H1 (cell line): ENCODE results near the gene DAPK2. TPM values are rescaled to one million over a fixed set of nuclear protein-coding genes. Genes with fewer than 3 reads are reported as not detected.

ENCODE experiments used
- CTCF ChIA-PET: fragments of 300-600 bp; sonication (Branson Sonifier 250); formaldehyde crosslinking; loops from one replicate; lab custom pipeline; 2021; ENCODE audit not compliant: partially characterized antibody; lab: Charles Lee
- POLR2A ChIA-PET: fragments of 300-600 bp; sonication (Branson Sonifier 250); formaldehyde crosslinking; loops from one replicate; lab custom pipeline; 2021; ENCODE audit warnings: inconsistent platforms; ENCODE audit not compliant: partially characterized antibody; lab: Charles Lee
- DNase-seq, 2 experiments: peaks; one replicate each; pipeline versions ENCODE4 v3.0.0 to v3.0.0-alpha.2; 2010 to 2022; ENCODE audit warnings: low spot score in 2 of 2, low read depth in 1 of 2, mixed read lengths in 1 of 2
- FAIRE-seq: peaks from 2 replicates; lab custom pipeline; 2011; peaks lifted over from hg19 to GRCh38; lab: Jason Lieb, UNC
- H2AFZ ChIP-seq: 2 replicates; pipeline ENCODE4 v1.8.1; 2012; ENCODE audit warnings: low read length, inconsistent platforms
- H2AK5ac ChIP-seq: 2 replicates; pipeline ENCODE4 v1.6.1; 2013; ENCODE audit warnings: low read depth, low read length
- H2BK120ac ChIP-seq: replicated peaks from 2 replicates; pipeline ENCODE3; 2013; ENCODE audit warnings: low read depth, low read length, inconsistent platforms
- H2BK12ac ChIP-seq: 2 replicates; pipeline ENCODE4 v1.6.1; 2013; ENCODE audit warnings: low read depth, low read length
- H2BK15ac ChIP-seq: 2 replicates; pipeline ENCODE4 v1.6.1; 2013; ENCODE audit warnings: low read length
- H2BK20ac ChIP-seq: 2 replicates; pipeline ENCODE4 v1.6.1; 2013; ENCODE audit warnings: low read length
- H2BK5ac ChIP-seq: 2 replicates; pipeline ENCODE4 v1.6.1; 2013; ENCODE audit warnings: low read depth, low read length
- H3K14ac ChIP-seq: 2 replicates; pipeline ENCODE4 v1.6.1; 2013; ENCODE audit warnings: inconsistent platforms; ENCODE audit not compliant: insufficient read length
- H3K18ac ChIP-seq: 2 replicates; pipeline ENCODE4 v1.6.1; 2013; ENCODE audit warnings: low read length; ENCODE audit errors: extremely low read depth
- H3K23ac ChIP-seq: 2 replicates; pipeline ENCODE4 v1.6.1; 2013; ENCODE audit warnings: inconsistent platforms; ENCODE audit not compliant: insufficient read length
- H3K23me2 ChIP-seq: 2 replicates; pipeline ENCODE4 v1.6.1; 2013; ENCODE audit warnings: low read depth, low read length
- H3K27ac ChIP-seq: 2 replicates; pipeline ENCODE4 v1.6.1; 2011; ENCODE audit warnings: low read depth, low read length, inconsistent platforms
- H3K27me3 ChIP-seq, 4 experiments: replicated peaks in 1 of 4; 1 replicate in 1 of 4; 2 replicates in 3 of 4; pipeline versions ENCODE4 v1.6.1 to v1.8.1; 2011 to 2013; ENCODE audit warnings: low read length in 3 of 4, mild to moderate bottlenecking in 3 of 4, inconsistent platforms in 2 of 4, mixed read lengths in 2 of 4, moderate library complexity in 1 of 4; ENCODE audit not compliant: control insufficient read depth in 3 of 4, insufficient read depth in 3 of 4; ENCODE audit errors: extremely low read depth in 1 of 4
- H3K36me3 ChIP-seq, 4 experiments: 2 replicates each; pipeline versions ENCODE4 v1.6.1 to v1.8.1; 2011 to 2013; ENCODE audit warnings: mild to moderate bottlenecking in 4 of 4, low read length in 3 of 4, moderate library complexity in 2 of 4, control low read depth in 1 of 4, inconsistent platforms in 1 of 4; ENCODE audit not compliant: insufficient read depth in 4 of 4, control insufficient read depth in 2 of 4
- H3K4ac ChIP-seq: replicated peaks from 2 replicates; pipeline ENCODE3; 2013; ENCODE audit warnings: low read length, low read depth, mixed read lengths, inconsistent platforms; ENCODE audit not compliant: insufficient read length
- H3K4me1 ChIP-seq, 4 experiments: replicated peaks in 1 of 4; 1 replicate in 1 of 4; 2 replicates in 3 of 4; pipeline versions ENCODE4 v1.6.1 to v1.8.1; 2011 to 2013; ENCODE audit warnings: low read length in 3 of 4, inconsistent platforms in 2 of 4, mixed read lengths in 1 of 4; ENCODE audit not compliant: insufficient read depth in 4 of 4, control insufficient read depth in 3 of 4
- H3K4me2 ChIP-seq, 2 experiments: 2 replicates each; pipeline versions ENCODE4 v1.6.1 to v1.8.1; 2011 to 2013; ENCODE audit warnings: low read depth in 2 of 2, low read length in 2 of 2, control low read depth in 1 of 2, inconsistent platforms in 1 of 2, mild to moderate bottlenecking in 1 of 2; ENCODE audit not compliant: insufficient read depth in 1 of 2
- H3K4me3 ChIP-seq, 4 experiments: fragments of 200-600, 300-600 bp in 1 of 4; sonication (generic), shearing (Covaris generic), sonication (Bioruptor Twin) in 1 of 4; 2 replicates each; pipeline versions ENCODE4 v1.5.1 to v1.8.1; 2011 to 2016; ENCODE audit warnings: low read length in 4 of 4, low read depth in 3 of 4, control low read depth in 2 of 4, inconsistent platforms in 2 of 4, mild to moderate bottlenecking in 2 of 4, mixed read lengths in 1 of 4, moderate library complexity in 1 of 4; ENCODE audit not compliant: insufficient read depth in 2 of 4; ENCODE audit errors: extremely low read depth in 1 of 4
- H3K56ac ChIP-seq: replicated peaks from 2 replicates; pipeline ENCODE3; 2013; ENCODE audit warnings: low read depth, mild to moderate bottlenecking, mixed read lengths, low read length, inconsistent platforms; ENCODE audit not compliant: insufficient read length
- H3K79me1 ChIP-seq: 2 replicates; pipeline ENCODE4 v1.6.1; 2013; ENCODE audit warnings: low read depth, low read length, control low read depth
- H3K79me2 ChIP-seq, 2 experiments: 2 replicates each; pipeline versions ENCODE4 v1.6.1 to v1.8.1; 2012 to 2013; ENCODE audit warnings: low read length in 2 of 2, mild to moderate bottlenecking in 2 of 2, inconsistent platforms in 1 of 2; ENCODE audit not compliant: insufficient read depth in 2 of 2, control insufficient read depth in 1 of 2
- H3K9ac ChIP-seq, 4 experiments: replicated peaks in 1 of 4; 1 replicate in 1 of 4; 2 replicates in 3 of 4; pipeline versions ENCODE4 v1.6.1 to v1.8.1; 2011 to 2013; ENCODE audit warnings: low read depth in 3 of 4, low read length in 3 of 4, control low read depth in 2 of 4, mild to moderate bottlenecking in 2 of 4, moderate library complexity in 2 of 4, inconsistent platforms in 1 of 4; ENCODE audit errors: extremely low read depth in 1 of 4
- H3K9me3 ChIP-seq, 2 experiments: 2 replicates each; pipeline versions ENCODE4 v1.6.1 to v1.8.1; 2012 to 2013; ENCODE audit warnings: mild to moderate bottlenecking in 2 of 2, moderate library complexity in 2 of 2, control low read depth in 1 of 2, inconsistent platforms in 1 of 2, low read depth in 1 of 2, low read length in 1 of 2, mixed read lengths in 1 of 2; ENCODE audit not compliant: insufficient read depth in 2 of 2
- H4K20me1 ChIP-seq, 2 experiments: replicated peaks in 1 of 2; 2 replicates each; pipeline versions ENCODE3 to v1.8.1; 2011 to 2013; ENCODE audit warnings: inconsistent platforms in 2 of 2, low read length in 2 of 2, mild to moderate bottlenecking in 1 of 2; ENCODE audit not compliant: insufficient read depth in 2 of 2, control insufficient read depth in 1 of 2
- H4K5ac ChIP-seq: 2 replicates; pipeline ENCODE4 v1.6.1; 2013; ENCODE audit warnings: low read length, low read depth, mixed read lengths, inconsistent platforms; ENCODE audit not compliant: insufficient read length
- H4K8ac ChIP-seq: 2 replicates; pipeline ENCODE4 v1.8.0; 2013; ENCODE audit warnings: mild to moderate bottlenecking, moderate library complexity, low read length, inconsistent platforms; ENCODE audit not compliant: insufficient read depth; ENCODE audit errors: extremely low read depth
- H4K91ac ChIP-seq: replicated peaks from 2 replicates; pipeline ENCODE3; 2013; ENCODE audit warnings: low read length, mixed read lengths, inconsistent platforms; ENCODE audit not compliant: insufficient read length
- ATF2 ChIP-seq: IDR thresholded peaks from 2 replicates; pipeline ENCODE4 v1.6.1; 2012; ENCODE audit warnings: low read length, inconsistent platforms
- BRCA1 ChIP-seq: IDR thresholded peaks from 2 replicates; pipeline ENCODE4 v1.6.1; 2012; ENCODE audit warnings: low read depth, low read length, improper control_type of control experiment
- HDAC2 ChIP-seq, 2 experiments: fragments of 300-600 bp in 1 of 2; sonication (generic) in 1 of 2; IDR thresholded peaks; 2 replicates each; pipeline ENCODE4 v1.6.1; 2011 to 2012; ENCODE audit warnings: low read depth in 2 of 2, low read length in 2 of 2, mild to moderate bottlenecking in 2 of 2, moderate library complexity in 2 of 2, borderline replicate concordance in 1 of 2, inconsistent platforms in 1 of 2
- MAX ChIP-seq: IDR thresholded peaks from 2 replicates; pipeline ENCODE4 v1.6.1; 2012; ENCODE audit warnings: inconsistent platforms
- WGBS, 2 experiments: shearing (Covaris generic) in 1 of 2; methylation state at CpG; one replicate each; pipeline versions ENCODE4 v1.1.6 to v1.1.7; 2013 to 2015; ENCODE audit warnings: low lambda C conversion rate in 2 of 2, mixed read lengths in 2 of 2, inconsistent platforms in 1 of 2, low coverage in 1 of 2, missing lambda C conversion rate in 1 of 2; ENCODE audit not compliant: insufficient replicate concordance in 2 of 2, insufficient coverage in 1 of 2, insufficient read length in 1 of 2; ENCODE audit errors: extremely low coverage in 1 of 2, missing lambda C conversion rate in 1 of 2; 5-methylcytosine and 5-hydroxymethylcytosine counted together
- polyA plus RNA-seq, 7 experiments: library from polyadenylated mRNA; depleted of rRNA in 3 of 7; stranded (reverse) in 5 of 7; unstranded in 2 of 7; fragments of >200 nt in 5 of 7; fragments of 200-250 nt in 2 of 7; gene quantifications; 1 replicate in 5 of 7; 2 replicates in 1 of 7; 4 replicates in 1 of 7; pipeline versions ENCODE4 v1.2.1 to v1.2.3, GENCODE V29; 2011 to 2013; ENCODE audit warnings: missing spikeins in 2 of 7, mixed read lengths in 2 of 7
- total RNA-seq: library from RNA; stranded (reverse); fragmentation: NEBNext Ultra II Directional; extraction: Animal tissue kit (Norgen Biotek cat#: 25700); gene quantifications from 2 replicates; pipeline ENCODE4 v1.2.1, GENCODE V29; 2021

The DAPK2 gene
- total and polyA plus RNA-seq, 2 of the 8 experiments (the other 6 are each of a cell fraction or from before 2014, with no cell fraction given), result 1.8 to 2.9 TPM

- no peak for DNase-seq
- Histone ChIP-seq H2BK12ac (no peak overlapping the region), H2BK5ac (no peak overlapping the region), H4K20me1 (no peaks in the 10 kb centered on the region), H3K18ac (no peak overlapping the region), H2AK5ac (no peak overlapping the region), H3K56ac (no peak overlapping the region), H3K9ac (no peak overlapping the region), H4K5ac (no peak overlapping the region), H3K79me1 (no peaks in the 10 kb centered on the region), H2BK20ac (no peak overlapping the region), H3K4me2 (no peak overlapping the region), H3K4me1 (peaks cover 0 to 1% (median 0%) of the 10 kb centered on the region in 4 experiments; a peak in 2 of 7 replicates), H3K14ac (no peak overlapping the region), H2BK120ac (no peak overlapping the region), H4K8ac (no peak overlapping the region), H3K23ac (no peak overlapping the region), H3K27ac (no peak overlapping the region), H4K91ac (no peak overlapping the region), H3K36me3 (peaks cover 0 to 3% (median 1%) of the 10 kb centered on the region in 4 experiments; a peak in 3 of 8 replicates), H3K79me2 (no peaks in the 10 kb centered on the region), H2AFZ (no peak overlapping the region), H3K9me3 (no peaks in the 10 kb centered on the region), H2BK15ac (no peak overlapping the region), H3K4ac (no peak overlapping the region), H3K4me3 (no peak overlapping the region), H3K23me2 (no peaks in the 10 kb centered on the region), H3K27me3 (no peaks in the 10 kb centered on the region)
- POLR2A ChIA-PET, result no interaction called here
- FAIRE-seq, result no peak
- 84% methylated on average over 1 of the region's 1 CpG; no CpG with 5 or more reads in 1 of the 2 experiments for WGBS, 2 experiments
- CTCF ChIA-PET, result interaction anchor here (0.6 to 5.8 kb wide), 19 partner anchors 12 to 466 kb away, joined by 3 to 62 read pairs (median 4); partner anchors contain the start of gene DAPK2
- TF ChIP-seq ATF2 (no peak), HDAC2 (IDR thresholded peaks at IDR 0.05; ENCODE audit: borderline replicate concordance in 1 of 2, low read depth in 2 of 2, low read length in 2 of 2) (no peak), BRCA1 (no peak), MAX (no peak)
These were observed 20.2 kb upstream of the DAPK2 start for GRCh38 chr15:64066451-64066850.
